Ovary (tissue), 3 donors: ENCODE results near the gene PPM1H.

Experiments used
- CTCF ChIP-seq, 3 donors: fragments of 450-650 bp in 2 of 3; fragments of 200-600 bp in 1 of 3; IDR thresholded peaks; one replicate each; pipeline versions ENCODE4 v1.5.1 to v1.8.0; 2016 to 2022; ENCODE audit warnings: antibody characterized with exemption in 3 of 3, mild to moderate bottlenecking in 1 of 3
- EP300 ChIP-seq: sonication (generic); formaldehyde crosslinking; IDR thresholded peaks from one replicate; pipeline ENCODE4 v1.6.1; 2017; ENCODE audit warnings: antibody characterized with exemption
- POLR2A ChIP-seq: fragments of 450-650 bp; IDR thresholded peaks from one replicate; pipeline ENCODE4 v1.6.1; 2017; ENCODE audit warnings: antibody characterized with exemption, mild to moderate bottlenecking, moderate library complexity
- donor health status: DM: no; HTN: no; CAD: no.

GRCh38 chr12:62670986-62671720 lies 263.8 kb downstream of the PPM1H start:
- no peak for TF ChIP-seq CTCF (IDR thresholded peaks at IDR 0.05)
- no peak for TF ChIP-seq EP300
- no peak for TF ChIP-seq POLR2A
